Stomach smooth muscle (tissue), 2 donors: ENCODE results near the gene THAP7.
A peak's percentile ranks its signal among the peaks of the same experiment; 100 is the strongest.
"Not testable (repeated sequence)": the region's sequence is repeated elsewhere in the genome, so short reads cannot be mapped to it uniquely, and the experiment has no call there.

Source experiments
- H3K27ac ChIP-seq: one replicate; pipeline ENCODE4 v1.7.0; 2013; ENCODE audit warnings: mild to moderate bottlenecking, low read length, inconsistent platforms
- H3K27me3 ChIP-seq, 2 donors: one replicate each; pipeline ENCODE4 v1.7.0; 2013; ENCODE audit warnings: low read length in 2 of 2; ENCODE audit not compliant: insufficient read depth in 2 of 2, control insufficient read depth in 1 of 2
- H3K36me3 ChIP-seq, 2 donors: one replicate each; pipeline ENCODE4 v1.7.0; 2013; ENCODE audit warnings: low read length in 2 of 2; ENCODE audit not compliant: control insufficient read depth in 2 of 2, insufficient read depth in 2 of 2
- H3K4me1 ChIP-seq: one replicate; pipeline ENCODE4 v1.7.0; 2013; ENCODE audit warnings: low read length; ENCODE audit not compliant: control insufficient read depth, insufficient read depth
- H3K4me3 ChIP-seq, 2 donors: one replicate each; pipeline ENCODE4 v1.7.0; 2013; ENCODE audit warnings: low read length in 2 of 2
- H3K9ac ChIP-seq, 2 donors: one replicate each; pipeline ENCODE4 v1.7.0; 2013; ENCODE audit warnings: low read length in 2 of 2, mild to moderate bottlenecking in 1 of 2
- H3K9me3 ChIP-seq, 2 donors: one replicate each; pipeline ENCODE4 v1.7.0; 2013; ENCODE audit warnings: low read length in 2 of 2; ENCODE audit not compliant: control insufficient read depth in 2 of 2
- donor health status: healthy.
- donor health status: Pancreatic carcinoma.

Gene THAP7

GRCh38 chr22:21009638-21010425, 7.9 kb upstream of the THAP7 start:
- H3K4me1 ChIP-seq = peaks cover 14% of the 10 kb centered on the region
- H3K27ac ChIP-seq = no peak overlapping the region
- H3K36me3 ChIP-seq = no peaks in the 10 kb centered on the region
- H3K9me3 ChIP-seq = no peaks in the 10 kb centered on the region
- H3K27me3 ChIP-seq = no peaks in the 10 kb centered on the region
- H3K4me3 ChIP-seq = no peak overlapping the region
- no peak overlapping the region for H3K9ac ChIP-seq

GRCh38 chr22:21009208-21009607, 7.3 kb upstream of the THAP7 start:
- not testable (repeated sequence) for H3K9ac ChIP-seq, H3K27ac ChIP-seq, H3K27me3 ChIP-seq, H3K9me3 ChIP-seq, H3K4me1 ChIP-seq, H3K4me3 ChIP-seq, H3K36me3 ChIP-seq

GRCh38 chr22:21003782-21004181, 1.9 kb upstream of the THAP7 start:
- H3K27me3 ChIP-seq = no peaks in the 10 kb centered on the region
- H3K4me3 ChIP-seq = peak overlapping the region in 1 of 2 donors; percentile 15
- H3K9me3 ChIP-seq = no peaks in the 10 kb centered on the region
- peaks cover 36% of the 10 kb centered on the region for H3K4me1 ChIP-seq
- H3K9ac ChIP-seq = peak overlapping the region; percentile 36 to 85
- peak overlapping the region; percentile 96 for H3K27ac ChIP-seq
- H3K36me3 ChIP-seq = peaks cover 0 to 7% of the 10 kb centered on the region in 2 donors

- Histone ChIP-seq H3K27ac (peak overlapping the region; percentile 96), H3K9ac (peak overlapping the region; percentile 85 to 95), H3K4me3 (peak overlapping the region; percentile 65 to 90), H3K9me3 (no peaks in the 10 kb centered on the region), H3K36me3 (peaks cover 6 to 16% of the 10 kb centered on the region in 2 donors), H3K27me3 (no peaks in the 10 kb centered on the region), H3K4me1 (peaks cover 36% of the 10 kb centered on the region)
These were observed 824 bp downstream of the THAP7 start for GRCh38 chr22:21000987-21001600.

GRCh38 chr22:21000207-21000986, 1.5 kb downstream of the THAP7 start:
- Histone ChIP-seq H3K27me3 (no peaks in the 10 kb centered on the region), H3K27ac (peak overlapping the region; percentile 96), H3K4me3 (peak overlapping the region; percentile 65 to 90), H3K9me3 (no peaks in the 10 kb centered on the region), H3K9ac (peak overlapping the region; percentile 85 to 95), H3K4me1 (peaks cover 36% of the 10 kb centered on the region), H3K36me3 (peaks cover 6 to 16% of the 10 kb centered on the region in 2 donors)

GRCh38 chr22:20999350-21000206, 2.3 kb downstream of the THAP7 start:
- H3K27me3 ChIP-seq = no peaks in the 10 kb centered on the region
- peaks cover 10 to 21% of the 10 kb centered on the region in 2 donors for H3K36me3 ChIP-seq
- H3K9ac ChIP-seq = peak overlapping the region in 1 of 2 donors; percentile 85
- H3K9me3 ChIP-seq = no peaks in the 10 kb centered on the region
- H3K27ac ChIP-seq = peak overlapping the region; percentile 96
- peaks cover 36% of the 10 kb centered on the region for H3K4me1 ChIP-seq
- H3K4me3 ChIP-seq = peak overlapping the region in 1 of 2 donors; percentile 90

GRCh38 chr22:20998411-20999336, 3.2 kb downstream of the THAP7 start:
- Histone ChIP-seq H3K27ac (no peak overlapping the region), H3K27me3 (no peaks in the 10 kb centered on the region), H3K36me3 (peaks cover 10 to 23% of the 10 kb centered on the region in 2 donors), H3K9me3 (no peaks in the 10 kb centered on the region), H3K4me3 (no peak overlapping the region), H3K4me1 (peaks cover 34% of the 10 kb centered on the region), H3K9ac (no peak overlapping the region)

- Histone ChIP-seq H3K27me3 (no peaks in the 10 kb centered on the region), H3K9me3 (no peaks in the 10 kb centered on the region), H3K36me3 (peaks cover 10 to 29% of the 10 kb centered on the region in 2 donors), H3K4me3 (no peak overlapping the region), H3K4me1 (peaks cover 25% of the 10 kb centered on the region), H3K27ac (no peak overlapping the region), H3K9ac (no peak overlapping the region)
These were observed 4.2 kb downstream of the THAP7 start for GRCh38 chr22:20997536-20998257.
